Measurements from ENCODE around the gene DIS3L2. TPM values are rescaled to one million over a fixed set of nuclear protein-coding genes. Genes with fewer than 3 reads are reported as not detected.

Gene DIS3L2
- total and polyA plus RNA-seq, 2 of the 8 experiments (the other 6 are each of a cell fraction or from before 2014, with no cell fraction given): 11.5 to 21.6 TPM

DNA sequence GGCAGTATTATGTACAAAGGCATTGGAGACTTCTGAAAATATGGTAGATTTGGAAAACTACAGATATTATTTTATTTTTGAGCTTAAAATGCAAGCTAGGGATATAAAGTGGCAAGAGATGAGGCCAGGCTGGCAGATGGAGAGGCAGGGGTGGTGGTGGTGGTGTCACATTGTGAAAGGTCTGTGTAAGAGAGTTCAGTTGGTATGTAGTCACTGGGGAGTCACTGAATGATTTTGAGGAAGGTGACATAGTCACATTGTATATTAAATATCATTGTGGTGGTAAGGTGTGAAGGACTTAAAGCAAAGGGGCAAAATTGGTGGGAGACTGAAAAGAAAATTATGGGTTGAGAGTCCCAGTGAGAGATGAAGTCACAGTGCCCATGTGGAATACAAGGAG, 82.5 kb downstream of the DIS3L2 start:
- H3K9ac ChIP-seq (replicated peaks in 1 of 4; ENCODE audit: extremely low read depth in 1 of 4, low read depth in 3 of 4, low read length in 3 of 4): no peak overlapping the region
- no peak overlapping the region for H2AFZ ChIP-seq (ENCODE audit: low read length)
- CTCF ChIA-PET (ENCODE audit: partially characterized antibody): interaction anchor here (0.8 to 2.8 kb wide), 2 partner anchors 13 to 118 kb away, joined by 4 to 10 read pairs; partner anchors contain the start of gene NPPC
- no peaks in the 10 kb centered on the region for H4K20me1 ChIP-seq (replicated peaks in 1 of 2; ENCODE audit: control insufficient read depth in 1 of 2, insufficient read depth in 2 of 2, low read length in 2 of 2)
- no peak overlapping the region for H2BK20ac ChIP-seq (ENCODE audit: low read length)
- no peaks in the 10 kb centered on the region for H3K79me2 ChIP-seq (ENCODE audit: control insufficient read depth in 1 of 2, insufficient read depth in 2 of 2, low read length in 2 of 2)
- no peak overlapping the region for H3K23ac ChIP-seq (ENCODE audit: insufficient read length)
- DNase-seq (ENCODE audit: low read depth in 1 of 2, low spot score in 2 of 2) (no peak), FAIRE-seq (no peak)
- H3K56ac ChIP-seq (replicated peaks; ENCODE audit: insufficient read length, low read depth, low read length): no peak overlapping the region
- POLR2A ChIA-PET (ENCODE audit: partially characterized antibody): no interaction called here
- H2BK15ac ChIP-seq (ENCODE audit: low read length): no peak overlapping the region
- H3K4ac ChIP-seq (replicated peaks; ENCODE audit: insufficient read length, low read depth, low read length): no peak overlapping the region
- H3K14ac ChIP-seq (ENCODE audit: insufficient read length): no peak overlapping the region
- TF ChIP-seq FOSL1 (IDR thresholded peaks at IDR 0.05; ENCODE audit: insufficient read depth, low read depth, low read length) (no peak), TCF12 (IDR thresholded peaks at IDR 0.05; ENCODE audit: low read depth, low read length) (no peak), PHF8 (conservative IDR thresholded peaks at IDR 0.05; ENCODE audit: low read depth, low read length) (no peak), BCL11A (IDR thresholded peaks at IDR 0.05; ENCODE audit: low read depth in 2 of 2, low read length in 2 of 2) (no peak), TAF1 (IDR thresholded peaks at IDR 0.05; ENCODE audit: low read depth, low read length) (no peak), KDM5A (IDR thresholded peaks at IDR 0.05; ENCODE audit: low read length) (no peak), TBP (IDR thresholded peaks at IDR 0.05; ENCODE audit: low read depth, low read length) (no peak), SIRT6 (IDR thresholded peaks at IDR 0.05; ENCODE audit: low read length) (no peak)
- peaks cover 0 to 2% (median 0%) of the 10 kb centered on the region in 4 experiments; a peak in 1 of 7 replicates for H3K4me1 ChIP-seq (replicated peaks in 1 of 4; ENCODE audit: control insufficient read depth in 3 of 4, insufficient read depth in 4 of 4, low read length in 3 of 4)
- H3K9me3 ChIP-seq (ENCODE audit: insufficient read depth in 2 of 2, low read depth in 1 of 2, low read length in 1 of 2): no peaks in the 10 kb centered on the region
- no peak overlapping the region for H4K5ac ChIP-seq (ENCODE audit: insufficient read length, low read depth, low read length)
- no peak overlapping the region for H4K91ac ChIP-seq (replicated peaks; ENCODE audit: insufficient read length, low read length)
- no peaks in the 10 kb centered on the region for H3K23me2 ChIP-seq (ENCODE audit: low read depth, low read length)
- H3K79me1 ChIP-seq (ENCODE audit: low read depth, low read length): no peaks in the 10 kb centered on the region
- H3K4me2 ChIP-seq (ENCODE audit: insufficient read depth in 1 of 2, low read depth in 2 of 2, low read length in 2 of 2): no peak overlapping the region
- H2AK5ac ChIP-seq (ENCODE audit: low read depth, low read length): no peak overlapping the region
- H2BK120ac ChIP-seq (replicated peaks; ENCODE audit: low read depth, low read length): no peak overlapping the region
- no peak overlapping the region for H3K18ac ChIP-seq (ENCODE audit: extremely low read depth, low read length)
- H3K27ac ChIP-seq (ENCODE audit: low read depth, low read length): no peak overlapping the region
- H3K27me3 ChIP-seq (replicated peaks in 1 of 4; ENCODE audit: control insufficient read depth in 3 of 4, extremely low read depth in 1 of 4, insufficient read depth in 3 of 4, low read length in 3 of 4): no peaks in the 10 kb centered on the region
- H2BK5ac ChIP-seq (ENCODE audit: low read depth, low read length): no peak overlapping the region
- H2BK12ac ChIP-seq (ENCODE audit: low read depth, low read length): no peak overlapping the region
- no peak overlapping the region for H3K4me3 ChIP-seq (ENCODE audit: extremely low read depth in 1 of 4, insufficient read depth in 2 of 4, low read depth in 3 of 4, low read length in 4 of 4)
- H4K8ac ChIP-seq (ENCODE audit: extremely low read depth, insufficient read depth, low read length): no peak overlapping the region
- no peaks in the 10 kb centered on the region for H3K36me3 ChIP-seq (ENCODE audit: control insufficient read depth in 2 of 4, insufficient read depth in 4 of 4, low read length in 3 of 4)

All from H1 (cell line).